Lower leg skin (tissue), 3 donors: Measurements from ENCODE around the gene SKOR2.

Experiments used
- POLR2A ChIP-seq, 2 donors: fragments of 450-650 bp; IDR thresholded peaks; one replicate each; pipeline ENCODE4 v1.6.1; 2016 to 2017; ENCODE audit warnings: antibody characterized with exemption in 2 of 2, mild to moderate bottlenecking in 1 of 2, moderate library complexity in 1 of 2
- TF ChIP-seq, protein P1 (sequence below), 3 donors: fragments of 450-650 bp; IDR thresholded peaks; one replicate each; pipeline ENCODE4 v1.5.1; 2016; ENCODE audit warnings: antibody characterized with exemption in 3 of 3, mild to moderate bottlenecking in 3 of 3, moderate library complexity in 2 of 3

DNA sequence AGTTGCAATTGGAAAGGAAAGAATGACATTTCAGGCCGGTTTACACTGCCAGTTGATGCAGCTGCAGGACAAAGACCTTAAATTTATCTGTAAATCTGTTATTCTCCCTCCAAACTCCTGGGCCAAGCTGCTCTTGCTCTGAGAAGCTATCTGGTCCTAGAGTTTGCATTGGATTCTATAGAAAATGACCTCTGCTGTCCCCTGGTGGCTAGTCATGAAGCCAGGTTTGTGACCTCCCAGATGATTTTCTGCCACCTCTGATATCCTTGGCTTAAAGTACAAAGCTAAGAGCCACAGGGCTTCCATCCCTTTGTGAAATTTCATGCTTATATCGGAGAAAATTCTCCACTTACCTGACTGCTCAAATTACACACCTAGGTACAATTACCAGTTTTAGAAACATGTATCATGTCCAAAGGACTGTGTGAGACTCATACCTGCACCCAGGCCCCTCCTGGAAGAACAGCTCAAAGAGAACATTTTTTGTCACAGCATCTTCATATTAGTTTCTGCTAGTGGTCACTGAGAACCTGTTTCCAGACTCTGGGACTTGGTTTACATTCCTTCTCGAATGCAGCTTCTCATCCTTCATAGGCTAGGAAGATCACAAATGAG lies 46.4 kb downstream of the SKOR2 start:
- TF ChIP-seq, protein P1, sequence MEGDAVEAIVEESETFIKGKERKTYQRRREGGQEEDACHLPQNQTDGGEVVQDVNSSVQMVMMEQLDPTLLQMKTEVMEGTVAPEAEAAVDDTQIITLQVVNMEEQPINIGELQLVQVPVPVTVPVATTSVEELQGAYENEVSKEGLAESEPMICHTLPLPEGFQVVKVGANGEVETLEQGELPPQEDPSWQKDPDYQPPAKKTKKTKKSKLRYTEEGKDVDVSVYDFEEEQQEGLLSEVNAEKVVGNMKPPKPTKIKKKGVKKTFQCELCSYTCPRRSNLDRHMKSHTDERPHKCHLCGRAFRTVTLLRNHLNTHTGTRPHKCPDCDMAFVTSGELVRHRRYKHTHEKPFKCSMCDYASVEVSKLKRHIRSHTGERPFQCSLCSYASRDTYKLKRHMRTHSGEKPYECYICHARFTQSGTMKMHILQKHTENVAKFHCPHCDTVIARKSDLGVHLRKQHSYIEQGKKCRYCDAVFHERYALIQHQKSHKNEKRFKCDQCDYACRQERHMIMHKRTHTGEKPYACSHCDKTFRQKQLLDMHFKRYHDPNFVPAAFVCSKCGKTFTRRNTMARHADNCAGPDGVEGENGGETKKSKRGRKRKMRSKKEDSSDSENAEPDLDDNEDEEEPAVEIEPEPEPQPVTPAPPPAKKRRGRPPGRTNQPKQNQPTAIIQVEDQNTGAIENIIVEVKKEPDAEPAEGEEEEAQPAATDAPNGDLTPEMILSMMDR (IDR thresholded peaks at IDR 0.05), result no peak
- TF ChIP-seq POLR2A (IDR thresholded peaks at IDR 0.05), result no peak
